GM18499 (cell line): ENCODE results near the gene CLCN1.

Experiments
- ATAC-seq: cut with Tn5 transposase; IDR thresholded peaks from one replicate; pipeline ENCODE4 v1.9.1; 2021; ENCODE audit warnings: moderate number of reproducible peaks; ENCODE audit not compliant: insufficient read depth, unreplicated experiment

The CLCN1 gene

DNA sequence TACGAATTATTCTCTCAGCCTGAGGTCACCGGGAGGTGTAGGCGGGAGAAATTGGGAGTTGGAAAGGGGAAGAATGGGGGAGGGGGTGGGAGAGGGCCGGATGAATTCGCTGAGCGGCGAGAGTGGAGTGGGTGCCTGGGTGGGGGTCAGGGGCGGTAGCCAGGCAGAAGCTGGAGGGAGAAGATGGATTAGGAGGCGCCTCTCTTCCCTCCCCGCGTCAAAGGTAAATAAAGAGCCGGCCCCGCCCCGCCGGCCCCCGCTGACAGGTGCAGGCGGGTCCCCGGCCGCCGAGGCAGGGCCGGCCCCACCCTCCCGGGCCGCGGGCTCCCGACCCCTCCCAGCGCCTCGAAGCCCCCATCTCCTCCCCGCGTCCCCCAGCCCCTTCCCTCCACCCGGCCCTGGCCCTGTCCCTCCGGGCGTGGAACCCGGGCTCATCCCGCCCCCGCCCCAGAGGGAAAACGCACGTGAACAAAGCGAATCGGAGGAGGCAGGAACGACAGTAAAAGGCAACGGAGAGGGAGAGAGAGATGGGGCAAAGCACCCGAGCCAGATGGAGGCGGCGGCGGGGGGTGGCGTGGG lies 45.7 kb downstream of the CLCN1 start:
- ATAC-seq = no peak

DNA sequence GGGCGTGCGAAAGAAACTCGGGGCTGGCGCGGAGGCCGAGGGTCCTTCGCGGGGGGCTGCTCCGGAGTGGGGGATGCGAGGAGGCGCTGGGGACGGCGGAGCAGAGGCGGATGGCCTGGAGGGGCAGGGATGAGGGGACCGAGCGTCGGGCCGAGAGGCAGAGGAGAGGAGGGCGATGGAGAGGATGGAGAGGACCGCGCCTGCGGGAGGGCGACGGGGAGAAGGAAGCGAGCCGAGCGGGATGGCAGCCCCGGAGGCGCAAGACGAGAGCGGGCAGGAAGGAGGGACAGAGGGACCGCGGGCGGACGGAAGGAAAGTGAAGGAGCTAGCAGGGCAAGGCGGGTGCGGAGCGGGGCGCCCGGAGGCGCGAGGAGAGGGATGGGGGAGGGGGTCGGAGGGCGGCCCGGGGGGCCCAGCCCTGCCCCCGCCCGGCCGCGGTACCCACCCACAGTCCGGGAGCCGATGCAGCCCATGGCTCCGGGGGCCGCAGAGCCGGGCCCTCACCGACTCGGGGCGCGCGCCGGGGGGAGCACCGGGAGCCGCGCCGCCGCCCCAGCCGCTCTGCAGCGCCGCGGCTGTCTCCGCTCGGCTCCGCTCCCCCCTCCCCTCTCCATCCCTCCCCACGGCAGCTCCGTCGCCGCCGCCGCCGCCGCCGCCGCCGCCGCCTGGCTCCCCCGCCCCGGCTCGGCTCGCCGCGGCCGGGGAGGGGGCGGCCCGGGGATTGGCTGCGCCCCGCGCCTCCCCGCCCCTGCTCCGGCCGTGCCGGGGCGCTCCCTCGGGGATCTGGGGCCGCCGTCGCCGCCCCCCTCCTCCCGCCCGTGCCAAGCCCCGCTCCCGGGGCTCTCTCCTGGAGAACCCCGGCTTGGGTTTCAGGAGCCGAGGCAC lies 46.5 kb downstream of the CLCN1 start, which contains the start of gene FAM131B:
Gene FAM131B, minus strand, starts transcription at position 583 of the 885 bp plus-strand sequence. Its CDS starts 110 bp downstream, at position 473.
- no peak for ATAC-seq

DNA sequence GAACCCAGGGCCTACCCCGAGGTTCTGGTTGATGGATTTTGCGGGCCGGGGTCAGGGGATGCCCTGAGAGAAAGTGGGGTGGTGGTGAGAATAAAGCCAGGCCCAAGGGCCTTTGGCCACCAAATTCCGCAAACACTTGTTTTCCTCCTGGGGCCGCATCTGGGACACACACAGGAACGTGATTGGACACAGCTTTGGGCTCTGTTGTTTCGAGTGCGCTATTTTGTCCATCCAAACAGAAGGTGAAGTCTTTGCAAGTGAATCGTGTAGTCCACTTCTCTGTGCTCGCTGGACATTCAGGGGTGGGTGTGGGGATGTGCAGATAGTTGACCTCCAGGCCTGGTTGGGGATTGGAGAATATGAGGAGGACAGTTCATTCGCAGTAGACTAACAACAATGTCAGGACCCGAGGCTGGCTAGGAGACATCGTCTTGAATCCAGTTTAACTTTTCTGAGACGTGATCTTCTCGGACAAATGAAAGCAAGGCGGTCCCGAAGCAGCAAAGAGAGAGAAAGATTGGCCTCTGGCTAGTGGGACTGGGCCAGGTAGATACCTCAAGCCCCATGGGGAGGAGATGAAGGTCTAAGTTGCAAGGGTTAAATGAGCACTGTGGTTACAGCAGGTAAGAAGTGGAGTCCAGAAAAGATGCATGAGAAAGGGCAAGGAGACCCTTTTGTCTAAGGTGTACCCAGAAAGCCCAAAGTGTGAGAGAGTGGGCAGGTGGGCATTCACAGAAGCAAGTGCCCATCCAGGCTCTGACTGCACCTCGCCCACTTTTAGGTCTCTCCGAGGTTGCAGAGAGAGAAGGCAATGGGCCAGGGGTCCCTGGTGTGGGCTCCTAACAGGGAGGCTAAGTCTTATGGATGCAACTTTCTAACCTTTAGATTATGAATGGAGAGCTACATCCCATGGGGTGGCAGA lies 47.4 kb downstream of the CLCN1 start:
- no peak for ATAC-seq

DNA sequence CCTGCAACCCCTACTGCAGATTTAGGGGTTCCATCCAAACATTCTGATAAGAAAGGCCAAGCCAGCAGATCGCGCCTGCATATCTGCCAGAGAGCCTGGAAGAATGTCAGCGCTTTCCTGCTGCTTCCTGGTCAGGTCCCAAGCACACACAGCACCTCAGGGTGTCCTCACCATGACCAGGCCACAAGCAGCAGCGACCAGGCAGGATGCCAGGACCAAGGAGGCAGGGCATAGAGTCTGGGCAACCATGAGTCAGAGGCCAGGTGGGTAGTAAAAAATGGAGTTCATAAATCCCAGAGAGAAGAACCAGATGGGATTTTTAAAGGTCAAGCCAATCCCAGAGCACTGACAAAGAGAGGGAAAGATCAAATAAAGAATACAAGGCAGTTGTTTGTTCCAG lies 52.1 kb downstream of the CLCN1 start:
- no peak for ATAC-seq

DNA sequence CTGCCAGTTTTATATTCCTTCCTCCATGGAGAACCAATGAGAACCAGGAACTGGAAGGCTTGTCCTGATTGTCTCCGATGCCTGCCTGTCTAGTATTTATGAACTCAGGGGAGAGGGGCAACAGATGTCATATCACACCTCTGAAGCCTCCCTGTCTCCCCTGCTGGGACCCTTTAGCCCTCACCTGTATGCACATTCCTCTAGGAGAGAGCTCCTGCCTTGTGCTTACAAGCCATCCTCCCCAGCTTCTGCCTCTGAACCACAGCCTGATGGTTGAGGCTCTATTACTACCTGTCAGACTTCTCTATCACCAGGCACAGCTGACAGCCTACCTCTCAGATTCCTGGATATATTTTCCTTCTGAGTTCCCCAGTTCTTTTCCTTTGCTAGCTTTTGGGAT lies 52.5 kb downstream of the CLCN1 start:
- ATAC-seq = no peak

DNA sequence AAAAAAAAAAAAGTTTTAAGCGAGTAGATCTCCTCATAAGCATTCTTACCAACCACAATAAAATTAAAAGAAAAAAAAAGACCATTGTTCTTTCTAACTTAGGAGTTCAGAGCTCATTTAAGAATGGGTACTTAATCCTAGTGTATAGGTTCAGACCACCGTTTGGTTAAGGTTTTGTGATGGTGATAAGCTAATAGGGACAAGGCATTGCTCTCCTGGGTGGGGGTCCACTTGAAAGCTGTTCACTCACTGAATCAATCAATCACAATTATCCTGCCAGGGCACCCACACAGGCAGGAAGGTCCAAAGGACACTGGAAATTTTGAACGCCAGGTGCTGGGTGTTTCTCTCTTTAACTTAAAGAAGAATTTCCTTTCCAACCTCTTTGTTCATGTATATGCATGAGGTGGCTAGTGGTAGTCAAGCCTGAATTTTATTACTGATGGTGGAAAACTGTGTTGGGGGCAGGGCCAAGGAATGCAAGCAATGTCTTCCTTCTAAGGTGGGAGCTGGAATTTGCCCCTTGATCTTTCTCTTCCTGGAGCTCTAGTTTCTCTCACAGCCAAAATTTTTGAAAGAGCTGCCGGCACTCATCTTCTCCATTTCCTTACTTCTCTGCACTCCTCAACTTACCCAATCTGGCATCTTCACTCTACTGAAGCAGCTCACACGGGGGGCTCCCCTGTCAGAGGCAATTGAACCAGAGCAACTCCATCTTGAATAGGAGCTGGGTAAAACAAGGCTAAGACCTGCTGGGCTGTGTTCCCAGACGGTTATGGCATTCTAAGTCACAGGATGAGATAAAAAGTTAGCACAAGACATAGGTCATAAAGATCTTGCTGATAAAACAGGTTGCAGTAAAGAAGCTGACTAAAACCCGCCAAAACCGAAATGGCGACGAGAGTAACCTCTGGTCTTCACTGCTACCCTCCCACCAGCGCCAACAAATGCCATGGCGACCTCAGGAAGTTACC lies 54.1 kb downstream of the CLCN1 start:
- no peak for ATAC-seq

DNA sequence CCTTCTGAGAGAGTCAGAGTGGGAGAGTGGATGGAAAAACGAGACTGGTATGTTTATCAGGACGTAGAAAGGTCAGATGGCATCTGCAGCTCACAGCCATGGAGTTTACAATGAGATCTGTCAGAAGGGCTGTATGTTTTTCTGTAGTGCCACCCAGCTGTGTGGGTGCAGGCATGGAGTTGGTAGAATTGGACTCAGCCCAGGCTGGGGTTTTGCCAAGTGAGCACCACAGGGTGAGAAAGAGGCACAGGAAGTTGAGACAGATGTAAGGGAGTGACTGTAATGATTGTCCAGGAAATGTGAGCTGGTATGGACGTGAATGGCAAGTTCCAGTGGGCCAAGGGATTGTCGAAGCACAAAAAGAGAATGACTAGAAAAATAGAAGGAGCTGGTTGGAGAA lies 56.2 kb downstream of the CLCN1 start:
- ATAC-seq = no peak

DNA sequence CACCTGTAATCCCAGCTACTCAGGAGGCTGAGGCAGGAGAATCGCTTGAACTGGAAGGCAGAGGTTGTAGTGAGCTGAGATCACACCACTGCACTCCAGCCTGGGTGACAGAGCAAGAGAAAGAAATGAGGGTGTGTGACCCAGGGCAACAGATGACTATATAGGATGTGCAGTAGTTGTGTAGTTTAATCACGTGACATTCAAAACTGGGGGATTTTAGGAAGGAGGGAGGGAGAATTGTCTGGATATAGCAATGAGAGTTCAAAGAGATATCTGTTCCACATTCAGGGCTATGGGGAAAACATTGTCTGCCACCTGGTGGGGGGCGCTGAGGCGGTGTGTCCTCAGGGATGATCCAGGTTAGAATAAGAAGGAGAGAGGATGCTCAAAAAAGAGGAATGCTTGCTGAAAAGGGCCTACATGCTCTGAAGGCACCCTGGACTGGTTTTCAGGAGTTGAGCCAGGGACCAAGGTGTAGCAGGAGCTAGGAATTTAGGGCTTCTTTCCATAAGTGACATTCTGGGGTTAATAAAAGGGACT lies 57.4 kb downstream of the CLCN1 start:
- no peak for ATAC-seq

DNA sequence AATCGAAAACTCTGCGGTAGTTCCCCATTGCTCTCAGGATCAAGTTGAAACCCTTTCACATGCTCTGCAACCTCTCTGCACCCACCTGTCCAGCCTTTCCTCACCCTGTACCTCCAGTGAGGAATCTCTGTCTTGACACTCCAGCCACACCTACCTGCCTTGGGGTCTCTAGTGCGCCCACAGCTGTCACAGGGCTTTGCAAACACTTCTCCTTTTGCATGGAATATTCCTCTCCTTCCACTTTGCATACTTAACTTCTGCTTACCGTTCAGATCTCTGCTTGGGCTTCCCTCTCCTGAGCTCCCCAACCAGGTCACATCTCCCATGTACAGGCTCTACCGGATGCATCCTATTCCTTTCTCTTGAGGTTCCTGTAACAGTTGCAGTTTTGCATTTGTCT lies 58.6 kb downstream of the CLCN1 start:
- ATAC-seq = no peak

DNA sequence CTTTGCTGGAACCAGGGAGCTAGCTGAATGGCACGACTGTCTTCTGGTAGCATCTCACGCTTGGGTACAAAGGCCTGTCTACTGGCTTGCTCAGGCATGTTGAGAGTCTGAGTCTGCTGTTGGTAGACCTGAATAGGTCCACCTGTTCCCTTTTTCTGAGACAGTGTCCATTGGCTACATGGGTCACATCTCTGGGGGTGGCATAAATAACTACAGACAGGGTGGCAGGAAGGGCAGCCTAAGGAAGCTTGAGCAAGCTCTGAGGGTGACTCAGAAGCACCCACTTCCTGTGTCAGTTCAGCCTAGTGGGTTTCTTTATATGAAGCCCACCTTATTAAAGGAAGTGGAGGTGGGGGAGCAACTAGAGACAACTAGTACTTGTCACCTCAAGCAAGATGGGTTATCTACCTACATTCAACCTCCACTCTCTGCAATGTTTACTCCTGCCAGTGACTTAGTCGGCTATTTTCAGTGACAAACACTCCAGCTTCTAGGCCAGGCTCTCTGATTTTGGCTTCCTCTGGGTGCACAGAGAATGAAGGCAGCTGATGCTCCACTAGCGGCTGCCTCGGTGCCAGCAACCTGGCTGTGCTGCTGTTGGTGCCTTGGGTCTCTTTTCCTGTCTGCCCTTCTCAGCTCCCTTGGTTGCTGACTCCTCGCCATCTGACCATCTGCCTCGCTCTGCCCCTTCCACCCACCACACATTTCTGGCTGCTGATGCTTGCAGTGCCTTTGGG lies 59.6 kb downstream of the CLCN1 start:
- no peak for ATAC-seq

DNA sequence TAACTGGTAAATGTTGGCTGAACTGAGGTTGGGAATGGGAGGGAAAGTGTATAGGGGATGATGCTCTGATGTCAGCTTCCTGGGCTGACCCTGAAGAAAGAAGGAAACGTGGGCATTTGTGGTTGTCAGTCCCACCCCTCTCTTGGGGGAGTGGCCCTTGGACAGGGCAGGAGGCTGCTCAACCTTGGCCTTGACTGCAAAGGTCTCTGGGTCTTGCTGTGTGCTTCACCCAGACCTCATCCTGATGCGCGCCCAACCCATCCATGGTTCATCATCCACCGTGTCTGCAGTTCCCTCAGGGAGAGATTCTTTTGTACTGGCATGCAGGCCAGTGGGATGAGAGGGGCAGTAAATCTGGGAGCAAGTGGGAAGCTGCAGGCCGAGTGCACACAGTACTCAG lies 60.5 kb downstream of the CLCN1 start:
- ATAC-seq = no peak

DNA sequence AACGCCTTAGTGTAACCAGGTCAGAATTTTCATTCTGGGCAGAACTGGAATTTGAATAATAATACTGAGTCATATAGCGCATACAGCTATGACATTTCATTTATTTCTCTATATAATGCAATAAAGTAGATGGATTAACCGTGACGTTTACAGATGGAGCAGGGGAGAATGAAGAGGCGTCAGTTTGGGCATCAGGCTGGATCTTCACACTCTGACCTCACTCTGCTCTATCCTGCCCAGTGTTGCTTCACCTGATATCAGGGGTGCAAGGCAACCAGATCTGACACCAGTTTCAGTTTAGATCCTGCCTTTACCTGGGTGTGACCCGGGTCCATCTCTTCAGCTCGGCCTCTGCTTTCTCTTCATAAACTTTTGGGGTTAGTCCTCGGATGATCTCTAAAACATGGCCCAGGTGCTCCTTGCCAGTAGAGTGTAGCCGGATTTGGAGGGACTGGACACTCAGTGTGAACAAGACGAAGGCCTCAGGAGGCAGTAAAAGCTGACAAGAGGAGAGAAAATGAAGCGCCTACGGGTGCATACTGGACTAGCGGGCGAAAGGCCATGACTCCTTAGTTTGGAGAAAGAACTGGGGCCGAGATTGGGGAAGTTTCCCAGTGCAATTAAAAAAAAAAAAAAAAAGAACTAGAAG lies 63.8 kb downstream of the CLCN1 start:
- ATAC-seq = no peak

DNA sequence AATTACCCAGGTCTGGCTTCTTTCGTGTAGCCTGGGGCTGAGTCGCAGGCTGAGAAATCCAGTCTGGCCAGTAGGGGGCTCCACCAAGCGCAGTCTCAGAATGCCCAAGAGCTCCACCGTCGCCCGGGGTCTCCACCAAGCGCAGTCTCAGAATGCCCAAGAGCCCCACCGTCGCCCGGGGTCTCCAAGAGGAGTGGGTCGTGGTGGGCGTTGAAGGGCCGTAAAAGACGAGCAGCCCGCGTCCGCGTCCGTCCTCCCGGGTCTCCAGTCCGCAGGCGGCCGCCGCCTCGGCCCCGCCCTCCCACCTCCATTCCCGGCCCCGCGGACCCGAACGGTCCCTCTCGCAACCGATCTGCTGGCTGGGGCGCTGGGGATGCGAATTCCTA lies 64.3 kb downstream of the CLCN1 start:
- ATAC-seq = peak; percentile 36

DNA sequence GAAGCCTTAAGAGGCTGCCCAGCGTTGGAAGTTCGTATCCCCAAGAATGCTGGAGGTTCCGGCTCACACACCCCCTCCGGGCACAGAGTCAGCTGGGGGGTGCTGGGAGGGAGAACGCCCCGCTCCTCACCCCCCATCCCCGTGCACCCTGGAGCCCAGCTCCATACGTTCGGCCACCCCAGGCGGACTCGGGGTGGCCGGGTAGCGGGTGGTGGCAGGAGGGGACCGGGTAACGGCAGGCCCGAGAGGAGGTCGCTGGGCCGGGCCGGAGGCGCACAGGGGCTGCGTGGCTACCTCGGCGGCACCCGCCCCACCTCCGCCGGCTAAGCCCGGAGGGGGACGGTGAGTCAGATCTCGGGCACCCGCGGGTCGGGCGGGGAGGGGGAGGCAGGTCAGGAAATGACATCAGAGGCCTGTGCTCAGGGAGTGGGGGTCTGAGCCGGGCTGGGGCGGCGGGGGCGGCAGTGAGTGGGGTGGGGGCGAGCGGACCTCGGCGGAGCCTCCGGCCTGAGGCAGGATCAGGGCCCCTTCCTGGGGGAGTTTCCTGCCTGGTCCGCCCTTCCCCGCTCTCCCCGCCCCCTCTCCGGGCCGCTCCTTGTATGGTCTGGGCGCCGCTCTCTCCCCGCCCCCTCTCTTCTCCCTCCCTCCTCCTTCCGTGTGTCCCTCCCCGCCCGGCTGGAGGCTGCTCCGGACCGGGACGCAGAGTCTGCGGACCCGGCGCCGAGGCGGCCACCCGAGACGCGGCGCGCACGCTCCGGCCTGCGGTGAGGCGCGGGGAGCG lies 64.9 kb downstream of the CLCN1 start, which contains the start of gene ZYX:
Gene ZYX, plus strand, starts transcription at position 700 of the 781 bp plus-strand sequence. CDS start 227 bp downstream, outside the sequence.
- peak; percentile 39 for ATAC-seq

DNA sequence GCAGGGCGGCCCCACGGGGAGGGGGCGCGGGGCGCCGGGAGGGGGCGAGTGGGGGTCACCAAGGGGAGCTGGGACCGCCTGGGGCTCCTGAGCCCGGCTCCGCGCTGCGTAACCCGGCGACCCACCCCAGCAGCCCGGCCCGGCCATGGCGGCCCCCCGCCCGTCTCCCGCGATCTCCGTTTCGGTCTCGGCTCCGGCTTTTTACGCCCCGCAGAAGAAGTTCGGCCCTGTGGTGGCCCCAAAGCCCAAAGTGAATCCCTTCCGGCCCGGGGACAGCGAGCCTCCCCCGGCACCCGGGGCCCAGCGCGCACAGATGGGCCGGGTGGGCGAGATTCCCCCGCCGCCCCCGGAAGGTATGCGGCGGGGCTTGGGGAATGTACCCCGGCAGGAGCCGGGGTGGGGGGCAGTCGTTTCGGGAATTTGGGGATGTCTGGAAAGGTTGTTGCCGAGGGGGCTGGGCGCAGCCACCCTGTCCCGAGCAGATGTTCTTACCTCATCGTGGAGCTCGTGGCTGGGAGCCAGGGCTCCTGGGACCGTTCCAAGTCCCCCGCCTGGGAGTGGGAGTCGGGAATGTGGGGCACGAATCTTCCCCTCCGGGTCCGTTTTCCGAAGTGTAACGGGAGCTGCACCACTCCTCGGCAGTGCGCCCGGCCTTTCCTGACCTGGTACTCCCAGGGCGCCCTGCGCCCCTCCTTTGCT lies 65.7 kb downstream of the CLCN1 start:
- ATAC-seq = peak; percentile 11

DNA sequence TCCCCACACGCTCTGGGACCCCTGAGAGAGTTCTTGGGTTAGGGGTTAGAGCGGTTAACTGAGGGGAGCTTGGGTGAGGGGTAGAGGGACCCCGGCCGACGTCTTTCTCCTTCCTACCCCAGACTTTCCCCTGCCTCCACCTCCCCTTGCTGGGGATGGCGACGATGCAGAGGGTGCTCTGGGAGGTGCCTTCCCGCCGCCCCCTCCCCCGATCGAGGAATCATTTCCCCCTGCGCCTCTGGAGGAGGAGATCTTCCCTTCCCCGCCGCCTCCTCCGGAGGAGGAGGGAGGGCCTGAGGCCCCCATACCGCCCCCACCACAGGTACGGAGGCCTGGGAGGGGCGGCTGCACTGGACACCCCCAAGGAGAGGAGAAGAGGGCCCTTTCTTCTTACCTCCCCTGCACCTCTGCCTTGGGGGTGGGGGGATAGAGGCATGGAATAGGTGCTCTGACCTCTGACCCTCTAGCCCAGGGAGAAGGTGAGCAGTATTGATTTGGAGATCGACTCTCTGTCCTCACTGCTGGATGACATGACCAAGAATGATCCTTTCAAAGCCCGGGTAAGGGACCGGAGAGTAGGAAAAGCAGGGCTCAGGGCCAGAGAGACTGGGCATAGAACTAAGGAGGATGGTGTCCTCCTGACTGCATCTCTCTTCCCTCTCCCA lies 66.3 kb downstream of the CLCN1 start:
- ATAC-seq = no peak
